MM.1S (cell line): ENCODE data around the gene PTGDR.

ENCODE experiments used
- DNase-seq: peaks from one replicate; pipeline ENCODE4 v3.0.0-alpha.2; 2015
- H2AFZ ChIP-seq: fragments of 300-600 bp; sonication (generic); 2 replicates; pipeline ENCODE4 v1.6.0; 2016; ENCODE audit warnings: antibody characterized with exemption, low read length
- H3F3A ChIP-seq: fragments of 300-600 bp; sonication (generic); 2 replicates; pipeline ENCODE4 v1.6.1; 2016; ENCODE audit warnings: mild to moderate bottlenecking, antibody characterized with exemption, low read length, moderate library complexity, mixed read lengths; ENCODE audit not compliant: insufficient read depth
- H3K27ac ChIP-seq: fragments of 300-600 bp; sonication (generic); 2 replicates; pipeline ENCODE4 v1.5.1; 2016; ENCODE audit warnings: mild to moderate bottlenecking, low read length
- H3K27me3 ChIP-seq: fragments of 300-600 bp; sonication (generic); replicated peaks from 2 replicates; pipeline ENCODE4 v1.6.0; 2016; ENCODE audit warnings: low read length; ENCODE audit not compliant: insufficient read depth
- H3K36me3 ChIP-seq: fragments of 300-600 bp; sonication (generic); replicated peaks from 2 replicates; pipeline ENCODE4 v1.6.1; 2016; ENCODE audit warnings: mild to moderate bottlenecking, low read length, mixed read lengths; ENCODE audit not compliant: insufficient read depth
- H3K4me1 ChIP-seq: fragments of 300-600 bp; sonication (generic); 2 replicates; pipeline ENCODE4 v1.6.1; 2016; ENCODE audit warnings: low read length, mixed read lengths
- H3K4me2 ChIP-seq: fragments of 300-600 bp; sonication (generic); 2 replicates; pipeline ENCODE4 v1.6.0; 2016; ENCODE audit warnings: low read depth, low read length
- H3K4me3 ChIP-seq: fragments of 300-600 bp; sonication (generic); 2 replicates; pipeline ENCODE4 v1.5.1; 2016; ENCODE audit warnings: low read length, mixed read lengths
- H3K79me2 ChIP-seq: fragments of 300-600 bp; sonication (generic); 2 replicates; pipeline ENCODE4 v1.6.1; 2016; ENCODE audit warnings: mixed run types, low read length, mixed read lengths
- H3K9ac ChIP-seq: fragments of 300-600 bp; sonication (generic); 2 replicates; pipeline ENCODE4 v1.6.1; 2016; ENCODE audit warnings: low read length, mixed read lengths
- H3K9me2 ChIP-seq: fragments of 300-600 bp; sonication (generic); replicated peaks from 2 replicates; pipeline ENCODE4 v1.6.1; 2016; ENCODE audit warnings: mild to moderate bottlenecking, low read length, mixed read lengths; ENCODE audit not compliant: insufficient read depth
- H3K9me3 ChIP-seq: fragments of 300-600 bp; sonication (generic); replicated peaks from 2 replicates; pipeline ENCODE4 v1.6.1; 2016; ENCODE audit warnings: mild to moderate bottlenecking, low read length, mixed read lengths; ENCODE audit not compliant: insufficient read depth
- H4K20me1 ChIP-seq: fragments of 300-600 bp; sonication (generic); 2 replicates; pipeline ENCODE4 v1.6.1; 2016; ENCODE audit warnings: mild to moderate bottlenecking, low read length, moderate library complexity, mixed read lengths; ENCODE audit not compliant: insufficient read depth
- CTCF ChIP-seq: fragments of 300-600 bp; sonication (generic); IDR thresholded peaks from 2 replicates; pipeline ENCODE4 v1.5.1; 2016; ENCODE audit warnings: antibody characterized with exemption, low read length, mixed read lengths
- EZH2 ChIP-seq: fragments of 300-600 bp; sonication (generic); optimal IDR thresholded peaks from 2 replicates; pipeline ENCODE3; 2017; ENCODE audit warnings: low read depth, mild to moderate bottlenecking, antibody characterized with exemption, low read length, mixed read lengths
- EZH2phosphoT487 ChIP-seq: fragments of 300-600 bp; sonication (generic); IDR thresholded peaks from 2 replicates; pipeline ENCODE4 v1.6.1; 2018; ENCODE audit warnings: antibody characterized with exemption, low read length

PTGDR gene

GRCh38 chr14:52268279-52269061 lies 972 bp downstream of the PTGDR start:
- Histone ChIP-seq H2AFZ (no peak overlapping the region), H3K79me2 (no peaks in the 10 kb centered on the region), H4K20me1 (no peaks in the 10 kb centered on the region), H3K4me3 (no peak overlapping the region), H3K4me1 (peaks cover 22% of the 10 kb centered on the region), H3K9ac (no peak overlapping the region), H3F3A (peaks cover 3% of the 10 kb centered on the region; the same call in 1 of the 2 replicates), H3K4me2 (no peak overlapping the region), H3K9me3 (no peaks in the 10 kb centered on the region), H3K27ac (no peak overlapping the region), H3K27me3 (no peaks in the 10 kb centered on the region), H3K9me2 (no peaks in the 10 kb centered on the region), H3K36me3 (no peaks in the 10 kb centered on the region)
- TF ChIP-seq CTCF (no peak), EZH2phosphoT487 (no peak), EZH2 (no peak)
- DNase-seq: no peak

- no peak for DNase-seq
- H3K9ac ChIP-seq: no peak overlapping the region
- H3K36me3 ChIP-seq: no peaks in the 10 kb centered on the region
- no peaks in the 10 kb centered on the region for H4K20me1 ChIP-seq
- no peak for TF ChIP-seq EZH2phosphoT487
- TF ChIP-seq EZH2: no peak
- TF ChIP-seq CTCF: no peak
- no peaks in the 10 kb centered on the region for H3K27me3 ChIP-seq
- H3K79me2 ChIP-seq: no peaks in the 10 kb centered on the region
- no peak overlapping the region for H3K27ac ChIP-seq
- H3F3A ChIP-seq: peaks cover 3% of the 10 kb centered on the region; the same call in 1 of the 2 replicates
- H3K4me1 ChIP-seq: peaks cover 19% of the 10 kb centered on the region
- no peak overlapping the region for H3K4me3 ChIP-seq
- H3K9me2 ChIP-seq: no peaks in the 10 kb centered on the region
- H3K9me3 ChIP-seq: no peaks in the 10 kb centered on the region
- no peak overlapping the region for H2AFZ ChIP-seq
- no peak overlapping the region for H3K4me2 ChIP-seq
These were observed 1.6 kb downstream of the PTGDR start for GRCh38 chr14:52269100-52269499.

- Histone ChIP-seq H2AFZ (no peak overlapping the region), H3K4me2 (no peak overlapping the region), H3K79me2 (no peaks in the 10 kb centered on the region), H3K4me1 (peaks cover 16% of the 10 kb centered on the region), H3K27me3 (no peaks in the 10 kb centered on the region), H3K9me3 (no peaks in the 10 kb centered on the region), H3F3A (peaks cover 3% of the 10 kb centered on the region; the same call in 1 of the 2 replicates), H3K36me3 (no peaks in the 10 kb centered on the region), H3K9ac (no peak overlapping the region), H3K9me2 (no peaks in the 10 kb centered on the region), H3K27ac (no peak overlapping the region), H4K20me1 (no peaks in the 10 kb centered on the region), H3K4me3 (no peak overlapping the region)
- TF ChIP-seq CTCF (no peak), EZH2 (no peak), EZH2phosphoT487 (no peak)
- no peak for DNase-seq
These were observed 2.5 kb downstream of the PTGDR start for GRCh38 chr14:52269982-52270381.
